ENCODE data around the gene PHB1.
"Not testable (repeated sequence)": the region's sequence is repeated elsewhere in the genome, so short reads cannot be mapped to it uniquely, and the experiment has no call there.

PHB1 gene

DNA sequence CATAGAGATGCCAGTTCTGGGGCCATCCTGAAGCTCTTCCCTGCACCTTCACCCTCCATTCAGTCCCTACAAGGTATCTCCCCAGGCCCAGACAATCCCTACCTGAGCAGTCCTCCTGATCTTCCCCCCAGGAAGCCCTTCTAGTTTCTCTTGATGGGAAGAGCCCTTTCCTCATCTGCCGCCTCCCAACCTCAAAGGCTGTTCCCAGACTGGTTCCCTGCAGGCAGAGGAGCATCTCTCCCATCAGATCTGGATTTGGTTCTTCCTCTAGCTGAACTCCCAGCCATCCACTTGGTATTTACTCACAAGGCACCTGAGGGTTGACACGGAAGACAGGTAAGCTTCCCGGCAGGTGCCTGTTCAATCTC is 24.6 kb upstream of the PHB1 start:
- DNase-seq: no peak

DNA sequence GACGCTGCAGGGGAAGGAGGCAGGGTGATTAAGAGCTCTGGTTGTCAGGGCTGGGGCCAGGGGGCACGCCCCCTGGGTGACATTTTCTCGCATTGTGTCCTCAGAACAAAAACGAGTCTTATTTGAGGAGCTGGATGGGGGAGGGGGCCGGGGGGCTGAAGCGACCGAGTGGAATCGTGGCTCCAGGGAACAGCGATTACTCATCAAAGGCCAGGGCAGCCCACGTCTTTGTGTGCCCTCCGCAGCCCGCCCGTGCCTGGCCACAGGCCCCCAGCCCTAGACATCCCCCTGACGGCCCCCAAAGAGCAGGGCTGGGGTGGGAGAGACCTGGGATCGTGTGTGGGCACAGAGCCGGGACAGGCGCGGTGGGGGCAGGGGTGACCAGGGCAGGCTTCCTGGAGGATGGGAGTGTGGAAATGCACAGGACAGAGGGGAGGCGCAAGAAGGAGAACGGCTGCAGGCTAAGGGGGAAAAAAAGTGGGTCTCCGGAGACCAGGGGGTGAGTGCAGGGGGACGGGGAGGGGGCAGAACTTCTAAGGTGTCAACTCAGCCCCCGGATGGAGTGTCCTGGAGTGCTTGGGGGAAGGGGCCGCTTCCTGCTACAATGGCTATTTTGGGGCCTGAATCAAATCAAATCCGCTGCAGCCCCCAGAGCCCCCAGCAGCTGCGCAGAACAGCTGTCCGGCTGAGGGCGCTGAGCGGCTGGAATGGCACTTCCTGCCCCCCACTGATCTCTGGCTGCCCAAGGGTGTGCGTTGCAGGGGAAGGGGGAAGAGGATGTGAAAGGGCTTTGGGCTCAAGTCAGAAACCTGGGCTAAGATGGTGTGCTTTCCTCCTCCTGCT is 24.0 kb upstream of the PHB1 start:
- no peak for DNase-seq

DNA sequence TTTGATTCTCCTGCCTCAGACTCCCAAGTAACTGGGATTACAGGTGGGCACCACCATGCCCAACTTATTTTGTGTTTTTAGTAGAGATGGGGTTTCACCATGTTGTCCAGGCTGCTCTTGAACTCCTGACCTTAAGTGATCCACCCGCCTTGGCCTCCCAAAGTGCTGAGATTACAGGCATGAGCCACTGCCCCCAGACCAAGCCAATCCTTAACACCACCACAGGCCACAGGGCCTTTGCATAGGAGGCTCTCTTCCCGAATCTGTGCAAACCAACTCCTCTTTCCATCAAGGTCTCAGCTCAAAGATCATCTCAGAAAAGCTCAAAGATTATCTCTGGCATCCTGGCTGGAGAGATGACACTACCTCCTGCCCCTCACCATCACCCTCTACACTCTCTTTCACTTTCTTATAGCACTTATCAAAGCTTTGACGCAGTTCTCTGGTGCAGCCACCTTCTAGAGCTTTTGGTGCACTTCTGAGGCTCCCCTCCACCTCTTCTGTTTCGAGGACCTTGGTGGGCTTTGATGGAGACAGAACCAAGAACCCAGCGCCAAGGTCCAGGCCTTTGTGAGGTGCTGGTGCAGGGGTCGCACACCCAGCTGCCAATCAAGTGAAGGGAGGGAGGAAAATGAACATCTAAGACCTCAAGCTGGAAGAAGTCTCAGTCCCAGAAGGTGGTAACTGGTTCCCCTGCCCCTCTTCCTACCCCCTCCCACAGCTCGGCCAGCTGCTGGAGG is 23.2 kb upstream of the PHB1 start:
- DNase-seq: no peak

DNA sequence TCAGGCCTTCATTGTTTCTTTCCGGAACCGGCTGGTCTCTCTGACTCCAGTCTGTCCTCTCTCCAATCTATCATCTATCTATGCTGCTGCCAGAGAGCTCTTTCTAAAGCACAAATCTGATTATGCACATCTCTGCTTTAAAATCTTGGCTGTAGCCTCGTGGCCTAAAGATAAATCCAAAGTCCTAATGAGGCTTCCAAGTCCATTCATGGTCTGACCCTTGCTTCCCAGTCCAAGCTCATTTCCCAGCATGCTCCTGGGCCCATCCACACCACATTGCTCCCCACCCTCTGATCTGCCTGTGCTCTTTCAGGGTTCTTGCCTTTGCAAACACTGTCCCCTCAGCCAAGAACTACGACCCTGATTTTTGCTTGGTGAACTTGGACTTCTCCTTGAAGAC is 21.5 kb upstream of the PHB1 start:
- no peak for DNase-seq

DNA sequence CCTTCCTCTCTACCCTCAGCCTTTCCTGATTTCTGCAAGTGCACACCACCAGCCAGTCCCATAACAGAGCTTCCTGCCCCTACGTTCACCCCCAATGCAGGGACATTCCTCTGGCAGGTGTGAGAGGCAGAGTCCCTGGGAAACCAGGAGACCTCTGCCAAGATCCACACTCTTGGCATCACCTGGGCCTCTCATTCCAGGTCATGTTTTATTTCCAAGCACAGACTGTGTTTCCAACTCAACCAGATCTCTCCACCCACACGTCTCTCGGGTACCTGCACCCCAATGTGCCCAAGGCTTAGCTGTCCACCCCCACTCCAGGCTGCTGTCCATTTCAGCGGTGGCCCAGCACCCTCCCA is 21.0 kb upstream of the PHB1 start:
- DNase-seq: no peak

DNA sequence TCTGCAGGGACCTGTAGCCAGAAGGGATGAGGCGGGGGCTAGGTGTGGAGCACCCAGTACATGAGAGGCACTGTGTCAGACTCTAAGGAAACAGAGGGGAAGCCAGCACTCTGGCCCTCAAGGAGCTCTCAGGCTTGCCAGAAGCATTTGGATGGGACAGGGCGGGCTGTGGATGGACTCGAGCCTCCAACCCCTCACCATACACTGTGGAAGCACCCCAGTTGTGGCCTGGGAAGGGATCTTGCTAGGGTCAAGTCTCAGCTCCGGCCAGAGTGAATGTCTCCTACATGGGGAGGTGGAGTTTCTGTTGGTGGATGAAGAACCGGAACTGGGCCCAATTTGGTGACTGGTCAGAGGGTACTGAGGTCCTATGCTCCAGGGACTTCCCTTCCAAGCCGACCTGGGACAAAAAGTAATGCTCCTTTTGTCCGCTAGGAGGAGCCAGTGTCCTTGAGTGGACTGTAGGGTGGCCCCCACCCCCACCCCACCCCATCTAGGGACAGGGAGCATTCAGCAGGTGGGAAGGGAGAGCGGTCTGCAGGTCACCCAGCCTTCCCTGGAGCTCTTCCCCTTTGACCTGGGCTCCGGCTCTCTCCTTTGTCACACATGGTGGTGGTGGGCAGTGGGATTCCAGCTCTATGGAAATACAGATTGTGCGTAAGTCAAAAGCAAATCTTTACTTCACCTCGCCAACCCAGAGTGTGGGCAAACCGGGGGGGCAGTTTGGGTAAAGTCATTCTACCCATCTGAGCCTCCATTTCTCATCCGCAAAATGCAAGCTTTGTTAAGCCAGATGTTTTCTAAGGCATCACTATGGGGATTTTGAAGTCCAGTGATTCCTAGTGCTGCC is 20.4 kb upstream of the PHB1 start:
- DNase-seq: no peak

DNA sequence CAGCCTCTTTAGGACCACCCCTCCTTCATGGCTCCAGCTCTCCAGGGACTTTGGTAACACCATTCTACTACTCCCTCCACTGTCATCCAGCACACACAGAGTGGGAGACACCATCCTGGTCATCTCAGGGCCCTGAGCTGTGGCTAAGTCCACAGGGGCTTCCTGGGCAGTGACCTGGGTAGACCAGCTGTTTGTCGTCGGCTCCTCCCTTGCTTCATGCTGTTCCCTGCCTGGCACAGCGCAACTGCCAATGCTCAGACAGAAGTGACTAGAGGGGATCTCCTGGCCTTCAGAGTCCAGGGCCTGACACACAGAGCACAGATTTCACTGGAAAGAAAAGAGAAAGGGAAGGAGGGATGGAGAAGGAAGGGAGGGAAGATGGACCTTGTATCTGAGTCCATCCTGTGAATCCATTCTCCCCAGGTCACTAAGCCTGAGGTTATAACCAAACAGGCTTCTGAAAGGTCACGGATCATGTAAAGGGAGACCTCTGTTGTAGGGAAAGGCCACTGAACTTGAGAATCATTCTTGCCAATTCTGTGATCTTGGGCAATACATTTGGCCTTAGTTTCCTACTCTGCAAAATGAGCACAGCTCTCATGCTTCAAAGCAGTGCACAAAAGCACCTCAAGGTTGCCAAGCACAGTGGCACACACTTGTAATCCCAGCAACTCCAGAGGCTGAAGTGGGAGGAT is 18.5 kb upstream of the PHB1 start:
- DNase-seq: no peak

DNA sequence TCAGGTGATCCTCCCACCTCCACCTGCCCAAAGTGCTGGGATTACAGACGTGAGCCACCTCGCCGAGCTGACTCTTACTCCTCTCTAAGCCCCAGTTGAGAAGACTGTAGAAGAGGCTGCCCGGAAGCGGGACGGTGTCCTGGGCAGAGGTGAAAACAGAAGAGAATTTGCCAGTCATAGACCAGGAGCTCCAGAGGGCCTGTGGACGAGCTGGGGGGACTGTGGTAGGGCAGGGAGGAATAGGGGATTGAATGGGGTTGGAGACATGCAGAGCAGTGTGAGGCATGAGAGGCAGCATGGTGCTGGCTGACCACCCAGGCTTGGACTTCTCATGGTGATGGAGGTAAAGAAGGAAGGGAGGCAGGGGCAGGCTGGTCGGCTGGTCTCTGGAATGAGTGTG is 17.1 kb upstream of the PHB1 start:
- DNase-seq: no peak

DNA sequence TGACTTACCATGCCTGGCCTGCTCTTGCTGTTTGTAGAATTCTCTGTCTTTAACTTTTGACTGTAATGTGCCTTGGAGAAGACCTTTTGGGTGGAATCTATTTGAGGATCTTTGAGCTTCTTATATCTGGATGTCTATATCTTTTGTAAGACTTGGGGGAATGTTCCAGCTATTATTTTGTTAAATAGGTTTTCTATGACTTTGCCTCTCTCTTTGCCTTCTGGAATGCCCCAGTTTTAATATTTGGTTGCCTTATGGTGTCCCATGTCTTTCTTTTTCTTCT is 10.3 kb upstream of the PHB1 start:
- no peak for DNase-seq

DNA sequence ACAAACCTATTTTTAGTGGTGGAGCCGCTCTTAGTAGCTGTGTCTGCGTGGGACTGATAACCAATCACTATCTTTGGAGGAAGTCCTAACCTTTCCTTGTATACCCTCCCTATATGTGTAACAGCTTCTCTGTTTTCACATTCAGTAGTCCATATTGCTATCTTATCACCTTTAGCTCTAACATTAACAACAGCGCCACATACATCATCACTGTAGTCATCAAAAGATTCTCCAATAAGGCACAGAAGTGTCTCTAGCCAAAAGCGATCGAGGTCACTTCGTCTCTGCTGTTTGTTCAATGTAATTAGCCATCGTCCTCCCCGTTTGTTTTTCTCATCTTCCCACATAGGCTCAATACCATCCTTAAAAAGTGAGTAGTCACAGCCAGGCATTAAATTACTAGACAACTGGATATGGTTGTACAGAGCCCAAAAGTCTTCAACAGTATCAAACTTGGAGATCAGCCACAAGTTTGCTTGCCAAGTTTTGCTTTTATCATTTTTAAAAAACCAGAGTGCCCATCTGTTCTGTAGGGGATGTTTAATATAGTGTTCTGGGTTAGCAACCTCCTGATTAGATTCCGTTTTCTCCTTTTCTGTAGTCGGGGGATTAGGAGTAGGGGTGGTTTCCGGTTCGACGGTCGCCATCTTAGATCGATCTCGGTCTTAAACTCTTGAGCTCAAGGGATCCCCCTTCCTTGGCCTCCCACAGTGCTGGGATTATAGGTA is 9.8 kb upstream of the PHB1 start:
- DNase-seq: peak; percentile 73

DNA sequence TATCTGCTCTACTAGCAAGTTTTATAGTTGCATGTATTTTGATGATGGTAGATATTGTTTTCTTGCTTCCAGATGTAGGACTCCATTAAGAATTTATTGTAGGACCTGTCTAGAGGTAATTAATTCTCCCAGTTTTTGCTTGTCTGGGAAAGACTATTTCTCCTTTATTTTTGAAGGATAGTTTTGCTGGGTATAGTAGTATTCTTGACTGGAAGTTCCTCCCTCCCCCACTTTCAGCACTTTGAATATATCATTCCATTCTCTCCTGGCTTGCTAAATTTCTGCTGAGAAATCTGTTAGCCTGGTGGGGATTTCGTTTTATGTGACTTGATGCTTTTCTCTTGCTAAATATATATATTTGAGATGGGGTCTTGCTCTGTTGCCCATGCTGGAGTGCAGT is 8.0 kb upstream of the PHB1 start:
- DNase-seq: no peak

DNA sequence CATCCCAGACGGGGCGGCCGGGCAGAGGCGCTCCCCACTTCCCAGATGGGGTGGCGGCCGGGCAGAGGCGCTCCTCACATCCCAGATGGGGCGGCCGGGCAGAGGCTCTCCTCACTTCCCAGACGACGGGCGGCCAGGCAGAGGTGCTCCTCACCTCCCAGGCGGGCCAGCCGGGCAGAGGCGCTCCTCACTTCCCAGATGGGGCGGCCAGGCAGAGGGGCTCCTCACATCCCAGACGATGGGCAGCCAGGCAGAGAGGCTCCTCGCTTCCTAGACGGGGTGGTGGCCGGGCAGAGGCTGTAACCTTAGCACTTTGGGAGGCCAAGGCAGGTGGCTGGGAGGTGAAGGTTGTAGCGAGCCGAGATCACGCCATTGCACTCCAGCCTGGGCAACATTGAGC is 5.1 kb upstream of the PHB1 start:
- not testable (repeated sequence) for DNase-seq

DNA sequence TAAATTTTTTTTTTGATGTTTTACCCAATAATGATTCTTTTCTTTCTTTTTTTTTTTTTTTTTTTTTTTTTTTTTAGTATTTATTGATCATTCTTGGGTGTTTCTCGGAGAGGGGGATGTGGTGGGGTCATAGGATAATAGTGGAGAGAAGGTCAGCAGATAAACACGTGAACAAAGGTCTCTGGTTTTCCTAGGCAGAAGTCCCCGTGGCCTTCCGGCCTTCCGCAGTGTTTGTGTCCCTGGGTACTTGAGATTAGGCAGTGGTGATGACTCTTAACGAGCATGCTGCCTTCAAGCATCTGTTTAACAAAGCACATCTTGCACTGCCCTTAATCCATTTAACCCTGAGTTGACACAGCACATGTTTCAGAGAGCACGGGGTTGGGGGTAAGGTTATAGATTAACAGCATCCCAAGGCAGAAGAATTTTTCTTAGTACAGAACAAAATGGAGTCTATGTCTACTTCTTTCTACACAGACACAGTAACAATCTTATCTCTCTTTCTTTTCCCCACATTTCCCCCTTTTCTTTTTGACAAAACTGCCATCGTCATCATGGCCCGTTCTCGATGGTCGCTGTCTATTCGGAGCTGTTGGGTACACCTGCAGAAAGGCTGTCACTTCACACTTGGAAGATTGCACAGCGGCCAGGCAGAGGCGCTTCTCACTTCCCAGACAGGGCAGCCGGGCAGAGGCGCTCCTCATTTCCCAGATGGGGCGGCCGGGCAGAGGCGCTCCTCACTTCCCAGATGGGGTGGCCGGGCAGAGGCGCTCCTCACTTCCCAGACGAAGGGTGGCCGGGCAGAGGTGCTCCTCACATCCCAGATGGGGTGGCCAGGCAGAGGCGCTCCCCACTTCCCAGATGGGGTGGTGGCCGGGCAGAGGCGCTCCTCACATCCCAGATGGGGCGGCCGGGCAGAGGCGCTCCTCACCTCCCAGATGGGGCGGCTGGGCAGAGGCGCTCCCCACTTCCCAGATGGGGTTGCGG is 4.4 kb upstream of the PHB1 start:
- DNase-seq: not testable (repeated sequence)

DNA sequence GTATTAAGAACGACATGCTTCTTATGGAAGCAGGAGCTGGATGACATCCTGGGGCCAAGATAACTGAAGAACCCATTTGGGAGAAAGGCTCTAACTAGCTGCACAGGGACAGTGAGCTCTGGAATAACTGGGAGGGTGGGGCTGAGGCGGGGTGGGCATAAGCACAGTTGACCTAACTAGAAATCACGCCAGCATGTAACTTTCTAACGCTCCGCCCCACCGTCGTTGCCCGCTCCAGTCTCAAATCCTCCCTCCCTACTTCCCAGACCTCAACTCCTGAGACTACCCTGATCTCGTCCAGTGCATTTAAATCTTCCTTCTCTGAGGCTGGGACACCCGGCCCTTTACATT is 436 bp downstream of the PHB1 start:
- no peak for DNase-seq

DNA sequence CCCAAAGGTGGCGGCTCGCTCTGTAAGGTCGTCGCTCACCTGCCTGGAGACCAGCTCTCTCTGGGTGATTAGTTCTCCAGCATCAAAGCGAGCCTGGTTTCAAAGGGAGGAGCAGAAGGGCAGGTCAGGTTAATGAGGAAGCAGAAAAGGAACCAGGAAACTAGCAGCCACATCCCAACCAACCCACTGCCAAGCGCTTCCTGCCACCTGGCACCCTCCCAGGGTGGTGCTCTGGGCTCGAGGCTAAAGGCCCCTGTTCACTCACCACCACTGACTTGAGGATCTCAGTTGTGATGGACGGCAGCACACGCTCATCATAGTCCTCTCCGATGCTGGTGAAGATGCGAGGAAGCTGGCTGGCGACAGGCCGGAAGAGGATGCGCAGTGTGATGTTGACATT is 5.6 kb downstream of the PHB1 start:
- DNase-seq: no peak

DNA sequence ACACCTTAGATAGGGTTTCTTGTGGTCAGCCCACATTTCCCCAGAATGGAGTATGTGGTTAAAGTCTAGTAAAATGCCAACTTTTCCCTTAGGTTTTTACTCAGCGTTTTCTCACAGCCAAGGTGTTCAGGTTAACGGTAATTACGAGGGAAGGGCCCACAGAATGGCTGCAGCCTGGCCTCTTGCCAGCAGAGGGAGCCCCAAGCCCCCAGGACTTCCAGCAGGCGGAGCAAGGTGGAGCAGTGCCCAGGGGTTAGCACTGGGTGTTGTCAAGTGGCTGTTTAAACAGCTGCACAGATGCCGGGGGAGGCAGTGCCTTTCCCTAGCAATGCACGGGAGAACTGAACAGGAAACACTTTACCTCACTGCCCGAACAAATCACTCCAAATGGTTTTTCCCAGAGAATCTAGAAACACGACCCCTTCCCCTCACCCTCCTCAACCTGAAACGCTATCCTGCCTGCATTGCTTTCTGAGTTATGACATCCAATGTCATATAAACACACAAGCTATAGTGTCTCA is 6.6 kb downstream of the PHB1 start:
- DNase-seq: peak; percentile 45

DNA sequence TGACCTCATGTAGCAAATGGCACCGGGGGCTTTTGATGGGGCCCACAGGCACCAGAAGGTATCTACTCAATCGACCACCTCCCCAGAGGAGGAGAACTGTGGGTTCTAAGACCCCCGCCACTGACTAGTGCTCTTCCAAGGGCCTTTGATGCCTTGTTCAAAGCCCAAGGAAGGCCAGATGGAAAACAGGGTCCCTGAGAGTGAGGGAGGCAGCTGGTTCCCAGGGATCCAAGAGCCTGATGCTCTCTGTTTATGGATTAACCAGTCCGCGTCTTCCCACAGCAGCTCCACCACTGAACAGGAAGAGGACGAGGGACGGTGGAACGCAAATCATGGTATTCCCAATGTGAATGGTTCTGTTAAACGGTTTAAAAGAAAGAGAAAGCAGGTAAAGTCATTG is 7.6 kb downstream of the PHB1 start:
- no peak for DNase-seq

DNA sequence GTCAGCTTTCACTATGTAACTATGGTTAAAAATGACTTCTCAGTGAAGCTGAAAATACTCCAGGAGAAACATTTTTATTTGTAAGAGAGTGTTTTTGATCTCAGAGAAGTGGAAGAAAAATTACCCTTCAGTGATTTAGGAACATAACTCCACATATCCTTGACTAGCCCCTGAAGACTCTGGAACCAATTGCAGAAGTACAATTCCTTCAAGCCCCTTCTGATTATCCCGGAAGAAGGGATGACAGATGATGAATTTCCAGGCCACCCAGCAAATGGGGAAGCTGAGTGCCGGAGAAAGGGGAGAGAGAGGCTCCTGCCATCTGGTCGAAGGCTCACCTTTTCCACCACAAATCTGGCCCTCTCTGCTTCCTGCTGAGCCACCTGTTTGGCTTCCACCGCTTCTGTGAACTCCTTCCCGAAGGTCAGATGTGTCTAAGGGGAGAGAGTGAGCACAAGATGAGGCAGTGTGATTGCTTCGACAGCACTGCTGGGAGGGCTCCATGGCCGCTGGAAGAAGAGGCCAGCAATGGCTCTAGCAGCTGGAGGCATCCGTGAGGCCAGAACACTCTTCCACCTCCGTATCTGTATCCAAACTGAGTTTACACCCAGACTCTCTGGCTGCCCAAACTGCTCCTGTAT is 8.1 kb downstream of the PHB1 start:
- no peak for DNase-seq

DNA sequence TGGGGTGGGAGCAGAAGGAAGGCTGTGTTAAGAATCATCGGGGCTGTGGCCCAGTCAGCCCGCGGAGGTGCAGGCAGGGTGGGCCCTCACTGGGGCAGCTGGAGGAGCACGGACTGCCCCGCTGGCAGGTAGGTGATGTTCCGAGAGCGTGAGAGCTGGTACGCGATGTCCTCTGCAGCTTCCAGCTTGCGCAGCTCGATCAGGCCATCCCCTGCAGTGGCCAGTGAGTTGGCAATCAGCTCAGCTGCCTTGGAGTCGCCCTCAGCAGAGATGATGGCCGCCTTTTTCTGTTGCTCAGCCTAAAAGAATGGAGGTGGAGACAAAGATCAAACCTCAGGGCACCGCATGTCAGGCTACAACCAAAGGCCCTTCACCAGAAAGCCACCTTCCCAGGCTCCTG is 9.8 kb downstream of the PHB1 start:
- no peak for DNase-seq

DNA sequence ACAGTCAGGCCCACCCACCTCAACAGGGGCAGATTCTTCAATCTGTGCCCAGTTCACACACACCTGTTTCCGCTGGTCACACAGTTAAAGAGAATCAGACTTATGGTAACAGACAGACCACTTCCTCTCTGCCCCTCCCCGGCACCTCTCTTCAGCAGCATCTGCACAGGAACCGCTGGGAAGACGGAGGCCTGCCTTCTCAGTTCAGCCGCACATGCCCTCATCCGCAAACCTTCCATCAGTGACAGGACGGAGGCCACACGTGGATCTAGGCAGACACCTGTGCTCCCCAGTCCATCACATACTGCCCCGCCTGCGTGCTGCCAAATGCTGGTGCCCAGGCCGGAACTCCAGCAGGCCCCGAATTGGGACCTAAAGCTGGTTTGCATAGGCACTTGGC is 10.3 kb downstream of the PHB1 start:
- DNase-seq: no peak

Data from DMS 273 treated with DMSO at 0.1 percent for 48 hours (cell line).